Bronchial epithelial cell (primary cell): Measurements from ENCODE around the gene TRIM27. TPM values are rescaled to one million over a fixed set of nuclear protein-coding genes. Genes with fewer than 3 reads are reported as not detected.
"Not testable (repeated sequence)": the region's sequence is repeated elsewhere in the genome, so short reads cannot be mapped to it uniquely, and the experiment has no call there.

Experiments
- DNase-seq: peaks from one replicate; pipeline ENCODE4 v3.0.0-alpha.2; 2010; ENCODE audit warnings: low read depth
- FAIRE-seq: peaks from 2 replicates; lab custom pipeline; 2011; peaks lifted over from hg19 to GRCh38; lab: Jason Lieb, UNC
- H3K27me3 ChIP-seq: 2 replicates; pipeline ENCODE4 v1.5.1; 2011; ENCODE audit warnings: low read length; ENCODE audit not compliant: control insufficient read depth, insufficient read depth
- H3K36me3 ChIP-seq: 2 replicates; pipeline ENCODE4 v1.5.1; 2011; ENCODE audit warnings: low read length; ENCODE audit not compliant: control insufficient read depth, insufficient read depth
- H3K4me3 ChIP-seq: 2 replicates; pipeline ENCODE4 v1.5.1; 2011; ENCODE audit warnings: mild to moderate bottlenecking, low read depth, low read length, control low read depth
- total RNA-seq: library from RNA; depleted of rRNA; stranded (reverse); fragments of >200 nt; gene quantifications from 2 replicates; pipeline ENCODE4 v1.2.1, GENCODE V29; 2014
- TF ChIP-seq, protein P1 (sequence below): IDR thresholded peaks from 2 replicates; pipeline ENCODE4 v1.5.1; 2011; ENCODE audit warnings: mild to moderate bottlenecking, moderate library complexity, low read length, control low read depth, inconsistent platforms; ENCODE audit not compliant: insufficient read depth, severe bottlenecking

The TRIM27 gene, protein sequence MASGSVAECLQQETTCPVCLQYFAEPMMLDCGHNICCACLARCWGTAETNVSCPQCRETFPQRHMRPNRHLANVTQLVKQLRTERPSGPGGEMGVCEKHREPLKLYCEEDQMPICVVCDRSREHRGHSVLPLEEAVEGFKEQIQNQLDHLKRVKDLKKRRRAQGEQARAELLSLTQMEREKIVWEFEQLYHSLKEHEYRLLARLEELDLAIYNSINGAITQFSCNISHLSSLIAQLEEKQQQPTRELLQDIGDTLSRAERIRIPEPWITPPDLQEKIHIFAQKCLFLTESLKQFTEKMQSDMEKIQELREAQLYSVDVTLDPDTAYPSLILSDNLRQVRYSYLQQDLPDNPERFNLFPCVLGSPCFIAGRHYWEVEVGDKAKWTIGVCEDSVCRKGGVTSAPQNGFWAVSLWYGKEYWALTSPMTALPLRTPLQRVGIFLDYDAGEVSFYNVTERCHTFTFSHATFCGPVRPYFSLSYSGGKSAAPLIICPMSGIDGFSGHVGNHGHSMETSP
- 27.0 and 39.0 TPM in 2 replicates for total RNA-seq

DNA sequence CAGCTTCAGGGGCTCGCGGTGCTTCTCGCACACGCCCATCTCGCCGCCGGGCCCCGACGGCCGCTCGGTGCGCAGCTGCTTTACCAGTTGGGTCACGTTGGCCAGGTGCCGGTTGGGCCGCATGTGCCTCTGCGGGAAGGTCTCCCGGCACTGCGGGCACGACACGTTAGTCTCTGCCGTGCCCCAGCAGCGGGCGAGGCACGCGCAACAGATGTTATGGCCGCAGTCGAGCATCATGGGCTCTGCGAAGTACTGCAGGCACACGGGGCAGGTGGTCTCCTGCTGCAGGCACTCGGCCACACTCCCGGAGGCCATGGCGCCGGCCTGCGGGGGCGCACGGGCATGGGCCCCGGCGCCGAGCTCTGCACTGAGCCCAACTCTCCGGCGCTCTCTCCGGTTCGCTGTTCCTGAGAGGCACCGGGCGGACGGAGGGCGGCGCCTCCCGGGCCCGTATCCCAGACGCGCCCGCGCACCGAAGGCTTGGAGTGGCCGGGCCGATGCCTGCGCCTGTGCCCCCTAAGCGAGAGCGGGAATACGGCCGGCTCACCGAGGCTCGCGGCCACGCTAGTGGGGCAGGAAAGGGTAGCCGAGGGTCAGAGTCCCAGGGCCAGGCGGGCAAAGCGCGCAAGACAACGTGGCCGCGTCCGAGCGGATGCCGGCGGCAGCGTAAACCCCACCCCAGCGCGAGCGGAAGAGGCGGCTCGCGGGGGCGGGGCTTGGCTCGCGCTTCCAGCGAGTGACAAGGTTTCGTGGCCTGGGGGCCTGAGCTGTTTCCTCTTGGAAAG is at the start of gene TRIM27:
Gene TRIM27 (minus strand): TSS at position 668 of the 785 bp plus-strand sequence. CDS start 353 bp downstream, at position 315.
- peaks cover 15% of the 10 kb centered on the region for H3K36me3 ChIP-seq
- DNase-seq: peak; percentile 70
- peak within 1 kb of the TSS; percentile 99 for H3K4me3 ChIP-seq
- no peaks in the 10 kb centered on the region for H3K27me3 ChIP-seq
- FAIRE-seq: no peak
- TF ChIP-seq, protein P1, sequence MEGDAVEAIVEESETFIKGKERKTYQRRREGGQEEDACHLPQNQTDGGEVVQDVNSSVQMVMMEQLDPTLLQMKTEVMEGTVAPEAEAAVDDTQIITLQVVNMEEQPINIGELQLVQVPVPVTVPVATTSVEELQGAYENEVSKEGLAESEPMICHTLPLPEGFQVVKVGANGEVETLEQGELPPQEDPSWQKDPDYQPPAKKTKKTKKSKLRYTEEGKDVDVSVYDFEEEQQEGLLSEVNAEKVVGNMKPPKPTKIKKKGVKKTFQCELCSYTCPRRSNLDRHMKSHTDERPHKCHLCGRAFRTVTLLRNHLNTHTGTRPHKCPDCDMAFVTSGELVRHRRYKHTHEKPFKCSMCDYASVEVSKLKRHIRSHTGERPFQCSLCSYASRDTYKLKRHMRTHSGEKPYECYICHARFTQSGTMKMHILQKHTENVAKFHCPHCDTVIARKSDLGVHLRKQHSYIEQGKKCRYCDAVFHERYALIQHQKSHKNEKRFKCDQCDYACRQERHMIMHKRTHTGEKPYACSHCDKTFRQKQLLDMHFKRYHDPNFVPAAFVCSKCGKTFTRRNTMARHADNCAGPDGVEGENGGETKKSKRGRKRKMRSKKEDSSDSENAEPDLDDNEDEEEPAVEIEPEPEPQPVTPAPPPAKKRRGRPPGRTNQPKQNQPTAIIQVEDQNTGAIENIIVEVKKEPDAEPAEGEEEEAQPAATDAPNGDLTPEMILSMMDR: no peak

DNA sequence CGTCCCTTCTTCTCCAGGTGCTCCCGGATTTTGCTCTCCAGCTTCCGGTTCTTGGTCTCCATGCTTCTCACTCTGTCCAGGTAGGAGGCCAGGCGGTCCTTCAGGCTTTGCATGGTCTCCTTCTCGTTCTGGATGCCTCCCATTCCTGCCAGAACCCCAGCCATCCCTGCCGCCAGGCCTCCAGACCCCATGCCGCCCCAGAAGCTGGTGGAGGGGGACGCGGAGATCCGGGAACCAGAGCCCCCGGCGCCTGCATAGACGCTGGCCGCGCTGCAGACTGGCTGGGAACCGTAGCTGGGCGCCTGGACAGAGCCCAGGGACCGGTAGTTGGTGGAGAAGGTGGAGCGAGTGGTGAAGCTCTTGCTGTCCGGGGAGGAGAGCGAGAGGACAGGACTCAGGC is 46.3 kb upstream of the TRIM27 start:
- not testable (repeated sequence) for H3K4me3 ChIP-seq, FAIRE-seq, DNase-seq, H3K36me3 ChIP-seq, H3K27me3 ChIP-seq

DNA sequence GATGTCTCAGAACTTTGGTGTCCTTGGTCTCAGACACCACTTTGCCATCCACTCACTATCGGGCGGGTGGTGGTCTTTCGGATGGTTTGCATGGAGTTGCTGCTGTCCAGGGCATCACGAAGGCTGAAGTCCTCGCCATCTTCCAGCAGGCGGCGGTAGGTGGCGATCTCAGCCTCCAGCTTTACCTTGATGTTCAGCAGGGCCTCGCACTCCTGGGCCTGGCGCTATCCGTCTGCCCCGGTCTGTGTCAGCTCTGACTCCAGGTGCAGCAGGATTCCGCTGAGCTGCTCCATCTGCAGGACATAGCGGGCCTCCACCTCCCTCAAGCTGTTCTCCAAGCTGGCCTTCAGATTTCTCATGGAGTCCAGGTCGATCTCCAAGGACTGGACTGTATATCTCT is 45.3 kb upstream of the TRIM27 start:
- Histone ChIP-seq H3K27me3 (no peaks in the 10 kb centered on the region), H3K36me3 (no peaks in the 10 kb centered on the region), H3K4me3 (no peak overlapping the region)
- DNase-seq (no peak), FAIRE-seq (no peak)
- TF ChIP-seq, protein P1: no peak

DNA sequence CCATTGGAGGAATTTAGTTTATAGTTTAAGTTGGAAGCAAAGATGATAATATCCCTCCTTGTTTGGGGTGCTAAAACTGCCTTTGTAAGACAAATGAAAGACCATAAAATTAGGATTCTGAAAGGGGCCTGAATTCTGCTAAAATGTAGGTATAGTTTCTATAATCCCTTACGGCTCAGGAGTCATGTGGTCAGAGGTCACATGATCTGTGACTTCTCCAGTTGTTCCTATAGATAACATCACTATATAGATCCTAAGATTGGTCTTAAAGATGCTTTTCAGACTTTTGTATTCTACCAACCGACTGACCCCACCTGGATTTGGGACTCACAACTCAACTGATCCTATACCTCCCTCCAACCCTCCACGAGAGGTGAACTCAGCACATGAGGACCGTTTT is 44.7 kb upstream of the TRIM27 start:
- DNase-seq (no peak), FAIRE-seq (no peak)
- H3K27me3 ChIP-seq: no peaks in the 10 kb centered on the region
- no peaks in the 10 kb centered on the region for H3K36me3 ChIP-seq
- H3K4me3 ChIP-seq: no peak overlapping the region
- TF ChIP-seq, protein P1: no peak

DNA sequence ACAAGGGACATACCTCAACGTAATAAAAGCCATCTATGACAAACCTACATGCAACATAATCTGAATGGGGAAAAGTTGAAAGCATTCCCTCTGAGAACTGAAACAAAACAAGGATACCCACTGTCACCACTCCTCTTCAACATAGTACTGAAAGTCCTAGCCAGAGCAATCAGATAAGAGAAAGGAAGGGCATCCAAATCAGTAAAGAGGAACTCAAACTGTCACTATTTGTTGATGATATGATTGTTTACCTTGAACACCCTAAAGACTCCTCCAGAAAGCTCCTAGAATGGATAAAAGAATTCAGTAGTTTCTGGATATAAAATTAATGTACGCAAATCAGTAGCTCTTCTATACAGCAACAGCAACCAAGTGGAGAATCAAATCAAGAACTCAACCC is 41.9 kb upstream of the TRIM27 start:
- Histone ChIP-seq H3K4me3 (no peak overlapping the region), H3K27me3 (no peaks in the 10 kb centered on the region), H3K36me3 (no peaks in the 10 kb centered on the region)
- DNase-seq: no peak
- FAIRE-seq: no peak
- TF ChIP-seq, protein P1: no peak
